Stimulated activated CD4-positive, alpha-beta T cell treated with anti-CD3 and anti-CD28 coated beads, TNF-alpha, amount 100 ng/mL, for 48 hours (primary cell): ENCODE results near the gene ALX4.

Source experiments
- DNase-seq, 3 donors: peaks; one replicate each; pipeline ENCODE4 v3.0.0-alpha.2; 2020; ENCODE audit warnings: low read depth in 3 of 3

ALX4 gene

DNA sequence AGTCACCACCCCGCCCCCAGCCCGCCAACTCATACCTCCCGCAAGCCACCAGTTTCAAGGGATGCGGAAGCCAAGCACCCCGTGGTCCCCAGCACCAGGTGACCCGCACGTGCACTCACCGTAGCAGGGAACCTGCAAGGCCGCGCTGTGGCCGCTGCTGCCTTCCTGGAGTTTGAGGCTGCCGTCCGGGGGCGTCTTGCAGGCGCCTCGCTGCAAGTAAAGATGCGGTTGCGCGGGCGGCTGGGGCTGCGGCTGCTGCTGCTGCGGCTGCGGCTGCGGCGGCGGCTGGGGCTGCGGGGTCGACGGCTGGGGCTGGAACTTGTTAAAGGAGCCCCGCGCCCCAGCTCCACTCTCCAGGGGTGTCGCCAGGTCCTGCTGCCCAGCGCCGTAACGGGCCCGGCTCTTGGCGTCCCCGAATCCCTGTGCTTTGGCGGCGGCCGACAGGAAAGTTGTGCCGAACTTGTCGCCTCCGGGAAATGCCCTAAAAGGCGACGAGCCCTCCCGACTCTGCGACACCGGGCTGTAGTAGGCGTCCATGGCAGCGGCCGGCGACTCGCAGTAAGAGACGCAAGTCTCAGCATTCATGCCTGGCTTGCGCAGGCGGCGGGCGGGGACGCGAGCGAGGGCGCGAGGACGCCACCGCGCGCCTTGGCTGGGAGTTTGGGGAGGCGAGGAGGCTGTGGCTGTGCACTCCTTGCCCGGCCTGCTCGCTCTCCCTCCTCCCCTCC, at the start of gene ALX4:
ALX4 (minus strand) TSS at position 662 of the 728 bp plus-strand sequence; CDS start at position 585, 77 bp downstream.
- no peak for DNase-seq

GRCh38 chr11:44359162-44359561, 49.2 kb upstream of the ALX4 start:
- DNase-seq, result no peak

- no peak for DNase-seq
Observed at GRCh38 chr11:44358713-44359112, 48.8 kb upstream of the ALX4 start.

DNA sequence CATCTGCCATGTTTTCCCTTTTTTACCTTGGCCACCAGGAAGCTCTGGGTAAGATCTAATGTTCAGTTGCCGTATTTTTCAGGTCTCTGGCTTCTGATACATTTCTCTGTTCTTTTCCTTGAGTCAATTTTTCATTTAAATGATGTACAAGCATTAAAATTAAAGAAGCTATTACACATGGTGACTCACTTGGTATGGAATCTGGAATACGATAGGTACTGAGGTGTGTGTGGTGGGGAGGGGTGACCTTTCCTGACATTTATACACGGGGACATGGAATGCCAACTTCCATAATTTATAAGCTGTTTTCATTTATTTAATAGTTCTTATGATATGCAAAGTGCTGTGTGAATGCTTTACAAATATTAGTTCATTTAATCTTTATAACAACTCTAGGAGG, 47.8 kb upstream of the ALX4 start:
- no peak for DNase-seq

- DNase-seq, result no peak
Observed at GRCh38 chr11:44356351-44356750, 46.4 kb upstream of the ALX4 start.

- DNase-seq, result no peak
Observed at GRCh38 chr11:44351898-44352498, 42.1 kb upstream of the ALX4 start.

GRCh38 chr11:44351006-44351660, 41.2 kb upstream of the ALX4 start:
- no peak for DNase-seq

- no peak for DNase-seq
Observed at GRCh38 chr11:44349328-44349727, 39.4 kb upstream of the ALX4 start.

DNA sequence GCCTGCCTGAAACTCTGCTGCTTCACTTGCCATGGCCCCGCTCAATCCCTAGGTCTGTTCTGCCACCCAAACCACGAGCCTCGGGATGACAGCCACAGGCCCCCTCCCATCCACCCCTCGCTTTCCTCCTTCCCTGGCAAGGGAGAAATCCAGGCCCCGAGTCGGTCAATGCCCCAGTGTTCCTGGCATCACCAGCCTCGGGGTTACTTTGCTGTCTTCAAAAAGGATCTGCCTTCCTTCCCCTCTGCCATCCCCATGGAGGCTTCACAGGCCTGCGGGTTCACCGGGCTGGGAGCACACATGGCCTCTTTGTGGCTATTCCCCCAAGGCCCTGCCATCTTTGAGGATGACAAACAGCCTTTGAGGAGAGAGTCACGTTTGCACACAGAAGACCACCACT, 38.8 kb upstream of the ALX4 start:
- no peak for DNase-seq

DNA sequence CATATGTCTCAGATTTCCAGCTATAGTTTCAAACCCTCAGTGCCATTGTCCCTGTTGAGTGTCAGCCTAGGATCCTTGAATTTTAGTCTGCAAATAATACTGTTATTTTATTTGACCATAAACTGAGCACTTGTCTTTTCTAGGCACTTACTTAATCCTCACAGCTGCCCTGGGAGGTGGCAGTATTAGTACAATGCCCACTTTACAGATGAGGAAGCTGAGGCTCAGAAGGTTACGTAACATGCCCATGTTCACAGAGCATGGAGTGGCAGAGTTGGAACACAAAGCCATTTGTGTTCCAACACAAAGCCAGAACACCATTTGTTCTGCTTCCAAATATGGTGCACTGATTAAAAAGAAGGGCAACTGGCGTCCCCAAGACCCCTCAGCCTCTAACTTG, 38.2 kb upstream of the ALX4 start:
- no peak for DNase-seq

DNA sequence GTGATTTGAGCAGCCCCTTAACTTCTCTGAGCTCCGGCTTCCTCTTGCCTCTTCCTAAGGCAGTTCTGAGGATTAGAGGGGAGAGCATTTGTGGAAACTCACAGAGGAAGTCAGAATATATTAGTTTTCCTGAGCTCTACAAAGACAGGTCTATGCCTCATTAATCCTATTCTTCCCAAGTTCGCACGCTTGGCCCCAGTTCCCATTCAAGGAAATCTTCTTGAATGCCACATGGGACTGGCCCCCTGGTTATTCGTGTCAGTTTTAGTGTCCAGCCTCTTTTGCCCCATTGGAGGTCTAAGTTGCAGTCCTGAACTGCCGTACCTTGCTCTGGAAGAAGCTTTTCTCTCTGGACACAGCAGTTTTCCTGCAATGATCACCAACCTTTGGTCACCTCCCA, 37.6 kb upstream of the ALX4 start:
- no peak for DNase-seq

GRCh38 chr11:44346983-44347382, 37.0 kb upstream of the ALX4 start:
- no peak for DNase-seq

DNA sequence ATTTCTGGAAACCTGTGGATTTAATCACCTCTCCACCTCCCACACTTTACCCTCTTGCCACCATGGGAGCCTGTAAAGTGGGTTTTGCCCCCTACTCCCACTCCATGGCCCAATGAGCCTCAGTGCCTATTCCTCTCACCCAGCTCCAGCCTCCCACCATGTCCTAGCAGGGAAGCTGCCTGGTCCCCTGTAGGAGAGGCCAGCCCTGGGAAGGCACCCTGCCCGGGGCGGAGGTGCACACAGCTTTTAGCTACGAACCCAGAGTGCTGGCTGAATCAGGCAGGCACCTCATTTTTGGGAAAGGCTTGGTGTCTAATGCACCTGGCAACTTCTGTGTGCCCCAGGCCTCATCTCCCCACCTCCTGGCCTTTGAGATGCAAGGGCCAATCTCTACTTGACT, 35.8 kb upstream of the ALX4 start:
- DNase-seq, result no peak

- no peak for DNase-seq
Observed at GRCh38 chr11:44344921-44345320, 35.0 kb upstream of the ALX4 start.

DNA sequence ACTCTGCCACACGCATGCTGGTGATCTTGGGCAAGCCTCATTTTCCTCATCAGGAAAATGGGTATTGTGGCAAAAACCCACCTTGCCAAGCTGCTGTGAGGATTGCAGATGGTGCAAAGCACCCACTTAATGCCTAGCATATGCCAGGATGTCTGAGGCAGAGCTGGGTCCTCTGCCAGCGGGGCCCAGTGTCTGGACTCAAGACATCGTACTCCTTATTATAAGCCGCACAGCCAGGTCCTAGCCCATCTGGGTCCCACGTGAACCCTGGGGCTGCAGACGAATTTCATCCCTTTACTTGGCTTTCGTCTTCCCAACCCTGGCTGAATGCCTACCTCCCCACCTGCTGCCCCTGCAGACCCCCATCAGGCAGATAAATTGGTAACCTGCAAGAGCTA, 34.5 kb upstream of the ALX4 start:
- DNase-seq, result no peak

- DNase-seq, result no peak
Observed at GRCh38 chr11:44343778-44344422, 34.0 kb upstream of the ALX4 start.

DNA sequence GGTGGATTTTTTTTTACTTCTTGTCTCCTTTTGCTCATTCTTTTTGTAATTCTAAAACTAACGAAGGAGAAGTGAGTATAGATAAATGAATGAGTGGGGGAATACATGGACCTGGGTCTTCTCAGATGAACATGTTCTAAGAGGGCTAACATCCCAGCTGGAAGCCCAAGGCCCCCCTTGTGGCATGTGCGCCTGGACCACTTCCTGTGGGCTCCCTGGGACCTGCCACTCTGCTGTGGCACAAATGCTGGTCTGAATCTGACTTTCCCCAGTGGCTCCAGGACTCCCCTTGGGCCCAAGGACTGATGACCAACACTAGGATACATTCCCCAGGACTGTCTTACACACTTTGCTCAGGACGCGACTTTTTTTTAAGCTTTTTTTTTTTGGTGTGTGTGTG, 32.7 kb upstream of the ALX4 start:
- DNase-seq, result no peak

GRCh38 chr11:44340656-44341055, 30.7 kb upstream of the ALX4 start:
- DNase-seq, result no peak

GRCh38 chr11:44339530-44339883, 29.6 kb upstream of the ALX4 start:
- no peak for DNase-seq

- no peak for DNase-seq
Observed at GRCh38 chr11:44338698-44339529, 29.0 kb upstream of the ALX4 start.

- no peak for DNase-seq
Observed at GRCh38 chr11:44338026-44338425, 28.1 kb upstream of the ALX4 start.

- no peak for DNase-seq
Observed at GRCh38 chr11:44335919-44336318, 26.0 kb upstream of the ALX4 start.
